Measurements from ENCODE around the gene KPTN. TPM values are rescaled to one million over a fixed set of nuclear protein-coding genes. Genes with fewer than 3 reads are reported as not detected.
A peak's percentile ranks its signal among the peaks of the same experiment; 100 is the strongest.

Gene KPTN
- total and polyA plus RNA-seq, 2 of the 8 experiments (the other 6 are each of a cell fraction or from before 2014, with no cell fraction given) = 23.6 to 31.3 TPM

DNA sequence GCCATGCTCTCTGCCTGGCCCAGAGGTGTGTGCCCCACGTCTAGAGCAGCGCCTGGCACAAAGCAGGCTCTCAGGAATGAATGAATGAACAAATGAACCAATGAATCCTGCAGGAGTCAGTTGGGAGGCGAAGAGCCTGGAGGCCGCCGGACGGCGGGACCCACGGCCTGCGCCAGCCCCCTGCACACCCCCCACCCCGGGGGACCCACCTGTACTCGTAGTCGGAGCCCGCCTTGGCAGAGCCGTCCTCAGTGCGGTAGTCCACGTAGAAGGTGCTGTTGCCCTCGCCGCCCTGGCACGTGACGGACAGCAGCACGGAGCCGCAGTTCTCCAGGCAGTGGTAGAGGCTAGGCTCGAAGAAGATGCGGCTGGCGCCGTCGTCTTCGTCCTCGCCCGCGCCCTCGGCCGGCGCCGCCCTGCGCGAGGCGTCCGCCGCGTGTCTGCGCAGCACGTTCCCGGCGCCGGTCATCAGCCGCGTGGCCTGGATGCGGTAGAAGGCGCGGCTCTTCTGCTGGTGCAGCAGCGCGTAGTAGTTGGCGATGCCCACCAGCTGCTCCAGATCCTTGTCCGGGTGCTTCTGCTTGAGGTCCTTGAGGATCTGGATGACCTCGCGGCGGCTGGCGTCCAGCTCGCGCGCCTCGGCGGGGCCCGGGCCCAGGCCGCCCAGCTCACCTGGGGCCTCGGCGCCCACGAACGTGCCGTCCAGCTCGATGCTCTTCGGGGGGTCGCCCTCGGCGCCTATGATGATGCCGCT is 27.1 kb downstream of the KPTN start:
- no peak overlapping the region for H2AK5ac ChIP-seq (ENCODE audit: low read depth, low read length)
- FAIRE-seq (no peak), DNase-seq (ENCODE audit: low read depth in 1 of 2, low spot score in 2 of 2) (no peak)
- no peak overlapping the region for H3K4ac ChIP-seq (replicated peaks; ENCODE audit: insufficient read length, low read depth, low read length)
- no peak overlapping the region for H2BK20ac ChIP-seq (ENCODE audit: low read length)
- H3K27ac ChIP-seq (ENCODE audit: low read depth, low read length) = no peak overlapping the region
- H3K27me3 ChIP-seq (replicated peaks in 1 of 4; ENCODE audit: control insufficient read depth in 3 of 4, extremely low read depth in 1 of 4, insufficient read depth in 3 of 4, low read length in 3 of 4) = peaks cover 0 to 17% (median 5%) of the 10 kb centered on the region in 4 experiments; a peak in 4 of 7 replicates
- H3K9me3 ChIP-seq (ENCODE audit: insufficient read depth in 2 of 2, low read depth in 1 of 2, low read length in 1 of 2) = no peaks in the 10 kb centered on the region; a peak in 1 of 4 replicates
- H3K23ac ChIP-seq (ENCODE audit: insufficient read length) = no peak overlapping the region
- no peak overlapping the region for H3K9ac ChIP-seq (replicated peaks in 1 of 4; ENCODE audit: extremely low read depth in 1 of 4, low read depth in 3 of 4, low read length in 3 of 4)
- no peaks in the 10 kb centered on the region for H3K79me1 ChIP-seq (ENCODE audit: low read depth, low read length)
- H4K20me1 ChIP-seq (replicated peaks in 1 of 2; ENCODE audit: control insufficient read depth in 1 of 2, insufficient read depth in 2 of 2, low read length in 2 of 2) = peaks cover 2 to 6% of the 10 kb centered on the region in 2 experiments
- no peak for TF ChIP-seq NANOG (IDR thresholded peaks at IDR 0.05; ENCODE audit: insufficient read depth, low read depth, low read length, poor library complexity, severe bottlenecking)
- TF ChIP-seq KDM4A (IDR thresholded peaks at IDR 0.05; ENCODE audit: low read depth, low read length, severe bottlenecking) = peak; percentile 38
- TF ChIP-seq GABPA (IDR thresholded peaks at IDR 0.05; ENCODE audit: borderline replicate concordance, insufficient read depth, low read length) = peak; percentile 58; the same call in 1 of the 2 replicates
- H3K23me2 ChIP-seq (ENCODE audit: low read depth, low read length) = peaks cover 2% of the 10 kb centered on the region; the same call in 1 of the 2 replicates
- no peak overlapping the region for H4K91ac ChIP-seq (replicated peaks; ENCODE audit: insufficient read length, low read length)
- H2BK120ac ChIP-seq (replicated peaks; ENCODE audit: low read depth, low read length) = no peak overlapping the region
- H3K79me2 ChIP-seq (ENCODE audit: control insufficient read depth in 1 of 2, insufficient read depth in 2 of 2, low read length in 2 of 2) = no peaks in the 10 kb centered on the region
- no peak overlapping the region for H2BK5ac ChIP-seq (ENCODE audit: low read depth, low read length)
- ChIA-PET POLR2A (ENCODE audit: partially characterized antibody) (interaction anchor here (0.7 to 2.2 kb wide), 5 partner anchors 9 to 289 kb away, joined by 3 to 9 read pairs (median 3); partner anchors contain the start of genes KPTN and NOP53), CTCF (ENCODE audit: partially characterized antibody) (interaction anchor here (1.3 to 2.0 kb wide), 3 partner anchors 19 to 242 kb away, joined by 4 to 5 read pairs (median 4); partner anchors contain the start of gene KPTN)
- H2BK15ac ChIP-seq (ENCODE audit: low read length) = no peak overlapping the region
- WGBS, 2 experiments (ENCODE audit: extremely low coverage in 1 of 2, insufficient coverage in 1 of 2, insufficient read length in 1 of 2, insufficient replicate concordance in 2 of 2, low coverage in 1 of 2, low lambda C conversion rate in 2 of 2, missing lambda C conversion rate in 1 of 2) = 86% methylated on average over 63 of the region's 77 CpGs; no CpG with 5 or more reads in 1 of the 2 experiments
- H4K5ac ChIP-seq (ENCODE audit: insufficient read length, low read depth, low read length) = no peak overlapping the region
- peak overlapping the region; percentile 40; the same call in 1 of the 2 replicates for H4K8ac ChIP-seq (ENCODE audit: extremely low read depth, insufficient read depth, low read length)
- H3K14ac ChIP-seq (ENCODE audit: insufficient read length) = no peak overlapping the region
- peak overlapping the region; percentile 32; the same call in 1 of the 2 replicates for H3K18ac ChIP-seq (ENCODE audit: extremely low read depth, low read length)
- H3K4me3 ChIP-seq (ENCODE audit: extremely low read depth in 1 of 4, insufficient read depth in 2 of 4, low read depth in 3 of 4, low read length in 4 of 4) = peak overlapping the region in 1 of 4 experiments; percentile 47; a peak in 2 of 8 replicates
- no peak overlapping the region for H3K56ac ChIP-seq (replicated peaks; ENCODE audit: insufficient read length, low read depth, low read length)
- H2BK12ac ChIP-seq (ENCODE audit: low read depth, low read length) = no peak overlapping the region
- peak overlapping the region; percentile 19 to 68 for H3K4me2 ChIP-seq (ENCODE audit: insufficient read depth in 1 of 2, low read depth in 2 of 2, low read length in 2 of 2)
- peaks cover 0 to 4% (median 0%) of the 10 kb centered on the region in 4 experiments; a peak in 2 of 7 replicates for H3K4me1 ChIP-seq (replicated peaks in 1 of 4; ENCODE audit: control insufficient read depth in 3 of 4, insufficient read depth in 4 of 4, low read length in 3 of 4)
- H2AFZ ChIP-seq (ENCODE audit: low read length) = no peak overlapping the region
- peaks cover 0 to 6% (median 0%) of the 10 kb centered on the region in 4 experiments; a peak in 2 of 8 replicates for H3K36me3 ChIP-seq (ENCODE audit: control insufficient read depth in 2 of 4, insufficient read depth in 4 of 4, low read length in 3 of 4)

Measured in H1 (cell line).